Anterior cingulate cortex (tissue), 58 donors: ENCODE data around the gene ATF6B.

Experiments
- DNase-seq, 58 donors: peaks; one replicate each; lab custom pipeline; 2025; lab: John Stamatoyannopoulos, UW

The ATF6B gene

GRCh38 chr6:32127717-32128592 is at the start of gene ATF6B:
ATF6B (minus strand) TSS chr6:32128246; CDS start chr6:32128207, 39 bp downstream.
- peak; percentile 84 to 100 (median 98) for DNase-seq

GRCh38 chr6:32177183-32177787 is 49.2 kb upstream of the ATF6B start:
- peak in 6 of 58 donors; percentile 28 to 63 (median 58) for DNase-seq

GRCh38 chr6:32176476-32177182 is 48.6 kb upstream of the ATF6B start:
- peak in 1 of 58 donors; percentile 38 for DNase-seq

DNA sequence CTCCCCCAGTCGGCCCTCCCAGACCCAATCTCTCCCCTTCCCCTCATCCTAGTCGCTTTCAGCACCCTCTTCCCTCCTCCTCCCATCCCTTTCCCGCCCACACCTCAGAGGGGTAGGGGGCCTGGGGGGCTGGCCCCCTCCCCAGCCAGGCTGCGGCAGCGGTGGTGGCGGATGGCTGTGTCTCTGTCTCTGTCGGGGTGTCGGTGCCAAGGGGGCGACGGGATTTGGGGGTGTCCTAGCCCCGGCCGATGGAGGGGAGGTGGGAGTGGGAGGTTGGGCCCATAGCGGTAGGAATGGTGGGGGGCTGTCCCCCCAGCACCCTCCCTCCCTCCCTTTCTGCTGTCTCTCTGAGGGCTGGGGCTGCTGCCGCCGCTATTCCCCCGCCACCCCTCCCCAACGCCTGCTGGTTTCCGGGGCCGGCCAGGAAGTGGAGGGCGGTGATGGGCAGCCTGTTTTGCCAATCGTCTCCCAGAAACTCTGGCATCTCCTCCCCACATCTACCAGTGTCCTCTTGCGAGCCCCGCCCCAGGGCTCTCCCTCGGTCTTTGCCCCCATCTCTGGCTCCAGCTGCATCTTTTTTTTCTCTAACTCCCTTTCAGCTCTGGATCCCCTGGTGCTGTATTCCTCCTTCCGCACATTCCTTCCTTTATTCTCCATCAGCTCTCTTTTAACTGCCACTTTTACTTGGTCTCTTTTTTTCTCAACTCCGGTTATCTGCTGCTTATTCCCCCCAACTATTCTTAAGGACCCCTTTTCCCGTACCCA is 47.8 kb upstream of the ATF6B start, which contains the start of gene AGPAT1:
TSS of gene AGPAT1 (minus strand) at position 374 of the 765 bp plus-strand sequence. CDS start 4,588 bp downstream, outside the sequence.
- DNase-seq, result peak; percentile 65 to 99 (median 96)

- DNase-seq, result no peak
Observed at GRCh38 chr6:32175322-32175710, 47.3 kb upstream of the ATF6B start.

DNA sequence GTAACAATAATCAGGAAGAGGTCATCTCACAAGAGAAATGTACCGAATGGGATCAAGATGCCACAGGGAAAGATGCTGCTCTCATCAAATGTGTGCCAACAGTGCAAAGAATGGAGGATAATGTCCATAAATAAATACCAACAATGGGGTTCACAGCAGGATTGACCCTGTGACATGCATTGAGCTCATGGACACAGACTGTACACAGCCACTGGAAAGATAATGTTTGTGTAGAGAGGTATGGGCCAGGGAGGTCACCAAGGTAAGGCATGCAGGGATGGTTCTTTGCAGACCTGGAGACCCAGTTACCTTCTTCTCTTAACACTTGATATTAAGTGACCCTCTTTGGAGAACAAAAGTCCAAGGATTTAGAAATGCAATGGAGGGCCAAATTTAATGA is 46.4 kb upstream of the ATF6B start:
- DNase-seq, result no peak

- no peak for DNase-seq
Observed at GRCh38 chr6:32173051-32173727, 45.1 kb upstream of the ATF6B start.

GRCh38 chr6:32171234-32171633 is 43.2 kb upstream of the ATF6B start:
- DNase-seq, result no peak

DNA sequence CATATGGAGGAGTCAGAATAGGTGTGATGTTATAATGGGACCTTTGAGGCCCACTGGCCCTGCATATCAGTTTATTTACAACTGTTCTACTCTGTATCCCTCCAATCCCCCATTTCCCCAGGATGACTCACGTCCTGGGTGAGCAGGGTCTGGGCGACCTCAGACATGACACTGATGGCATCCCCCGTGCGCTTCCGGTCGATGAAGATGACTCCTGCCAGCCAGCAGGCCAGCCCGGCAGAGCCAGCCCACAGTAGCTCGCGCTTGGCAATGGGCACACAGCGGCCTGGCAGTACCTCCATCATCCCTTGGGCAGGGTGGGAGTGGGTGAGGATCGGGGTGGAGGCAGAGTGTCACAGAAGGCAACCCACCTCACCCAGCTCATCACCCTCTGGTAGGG is 42.2 kb upstream of the ATF6B start:
- no peak for DNase-seq

DNA sequence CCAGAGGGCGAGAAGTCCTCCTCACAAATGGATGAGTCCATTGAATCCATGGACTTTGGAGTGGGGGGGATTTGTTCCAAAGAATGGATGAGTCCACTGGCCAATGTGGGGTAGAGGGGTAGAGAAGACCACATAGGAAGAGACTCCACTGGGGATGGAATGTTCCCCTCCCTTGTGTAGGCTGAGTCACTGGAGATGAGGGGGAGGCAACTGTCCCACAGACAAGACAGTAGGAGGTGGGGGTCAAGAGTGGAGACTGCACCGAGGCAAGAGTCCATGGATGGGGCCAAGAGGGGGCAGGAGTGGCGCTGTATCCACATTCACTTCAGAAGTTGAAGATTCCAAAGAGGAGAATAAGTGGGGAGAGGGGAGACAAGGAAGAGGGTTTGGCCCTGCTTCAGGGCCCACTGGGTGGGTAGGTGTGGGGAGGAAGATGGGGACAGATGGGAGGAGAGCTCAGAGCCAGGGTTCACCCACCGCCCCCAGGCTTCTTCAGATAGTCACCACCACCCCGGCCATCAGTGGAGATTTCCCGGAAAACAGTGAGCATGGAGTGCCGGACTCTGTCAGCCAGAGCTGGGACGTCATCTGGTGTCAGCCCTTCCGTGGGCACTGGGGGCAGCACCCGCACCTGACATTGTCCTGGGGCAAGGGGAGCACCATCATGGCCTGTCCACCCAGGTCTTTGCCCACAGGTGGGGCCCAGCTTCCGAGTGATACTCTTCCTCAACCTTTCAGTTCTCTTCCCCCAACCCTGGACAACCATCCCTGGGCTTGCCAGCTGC is 41.0 kb upstream of the ATF6B start:
- DNase-seq, result no peak

DNA sequence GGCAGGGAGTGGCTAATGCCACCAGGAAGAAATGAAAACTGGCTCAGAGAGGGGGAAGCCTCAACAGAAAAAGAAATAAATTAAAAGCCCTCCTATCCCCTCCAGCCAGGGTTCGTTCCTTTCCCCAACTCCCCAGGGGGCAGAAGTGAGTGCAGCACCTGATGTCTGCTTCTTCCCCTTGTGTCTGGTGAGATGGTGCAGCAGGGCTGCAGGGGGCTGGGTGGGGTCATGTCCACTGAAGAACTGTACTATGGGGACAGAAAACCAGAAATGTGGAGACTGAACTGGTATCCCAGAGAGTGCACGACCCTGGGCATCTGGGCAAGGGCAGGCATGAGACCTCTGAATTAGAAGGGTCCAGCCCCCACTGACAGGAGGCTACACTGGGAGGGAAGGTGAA is 40.3 kb upstream of the ATF6B start:
- DNase-seq, result no peak

DNA sequence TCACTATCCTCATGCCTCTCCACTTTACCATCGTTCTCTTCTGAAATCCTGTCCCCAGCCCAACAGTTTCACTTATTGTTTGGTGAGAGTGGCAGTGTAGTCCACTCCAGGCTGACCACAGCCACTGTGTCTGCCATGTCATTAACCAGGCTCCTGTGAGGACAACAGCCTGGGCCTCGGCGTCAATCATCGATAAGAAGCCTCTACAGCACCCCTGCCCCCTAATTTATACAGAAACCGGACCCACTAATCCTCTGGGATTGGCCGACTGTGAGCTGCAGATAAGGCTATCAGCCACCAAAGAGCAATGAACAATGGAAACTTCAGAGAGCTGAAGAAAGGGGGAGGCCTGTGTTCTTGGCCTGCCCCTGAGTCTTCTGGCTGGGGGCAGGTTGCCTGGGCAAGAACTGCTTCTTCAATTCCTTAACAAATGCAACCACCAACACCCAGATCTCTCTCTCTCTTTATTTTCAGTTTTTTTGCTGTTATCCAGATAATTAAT is 39.8 kb upstream of the ATF6B start:
- no peak for DNase-seq

DNA sequence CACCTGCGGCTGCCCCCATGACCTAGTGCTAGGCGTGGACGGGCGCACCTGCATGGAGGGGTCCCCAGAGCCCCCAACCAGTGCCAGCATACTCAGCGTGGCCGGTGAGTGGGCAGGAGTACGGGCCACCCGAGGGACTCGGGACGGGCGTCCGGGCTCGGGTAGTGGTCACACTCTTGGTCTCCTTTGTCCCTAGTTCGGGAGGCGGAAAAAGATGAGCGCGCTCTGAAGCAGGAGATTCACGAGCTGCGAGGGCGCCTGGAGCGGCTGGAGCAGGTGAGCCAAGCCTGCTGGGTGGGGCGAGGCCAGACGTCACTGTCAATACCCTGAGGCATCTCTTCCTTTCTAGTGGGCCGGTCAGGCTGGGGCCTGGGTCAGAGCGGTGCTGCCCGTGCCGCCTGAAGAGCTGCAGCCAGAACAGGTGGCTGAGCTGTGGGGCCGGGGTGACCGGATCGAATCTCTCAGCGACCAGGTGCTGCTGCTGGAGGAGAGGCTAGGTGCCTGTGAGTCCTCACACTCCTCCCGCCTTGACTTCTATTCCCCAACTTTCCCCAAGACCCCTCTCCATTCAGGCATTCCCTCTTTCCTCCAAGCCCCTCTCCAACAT is 39.2 kb upstream of the ATF6B start:
- DNase-seq, result no peak

GRCh38 chr6:32166411-32167061 is 38.5 kb upstream of the ATF6B start:
- DNase-seq, result no peak

- no peak for DNase-seq
Observed at GRCh38 chr6:32164295-32164694, 36.2 kb upstream of the ATF6B start, which contains the start of gene EGFL8. EGFL8 (plus strand) TSS chr6:32164595; CDS start chr6:32166166, 1,571 bp downstream.

DNA sequence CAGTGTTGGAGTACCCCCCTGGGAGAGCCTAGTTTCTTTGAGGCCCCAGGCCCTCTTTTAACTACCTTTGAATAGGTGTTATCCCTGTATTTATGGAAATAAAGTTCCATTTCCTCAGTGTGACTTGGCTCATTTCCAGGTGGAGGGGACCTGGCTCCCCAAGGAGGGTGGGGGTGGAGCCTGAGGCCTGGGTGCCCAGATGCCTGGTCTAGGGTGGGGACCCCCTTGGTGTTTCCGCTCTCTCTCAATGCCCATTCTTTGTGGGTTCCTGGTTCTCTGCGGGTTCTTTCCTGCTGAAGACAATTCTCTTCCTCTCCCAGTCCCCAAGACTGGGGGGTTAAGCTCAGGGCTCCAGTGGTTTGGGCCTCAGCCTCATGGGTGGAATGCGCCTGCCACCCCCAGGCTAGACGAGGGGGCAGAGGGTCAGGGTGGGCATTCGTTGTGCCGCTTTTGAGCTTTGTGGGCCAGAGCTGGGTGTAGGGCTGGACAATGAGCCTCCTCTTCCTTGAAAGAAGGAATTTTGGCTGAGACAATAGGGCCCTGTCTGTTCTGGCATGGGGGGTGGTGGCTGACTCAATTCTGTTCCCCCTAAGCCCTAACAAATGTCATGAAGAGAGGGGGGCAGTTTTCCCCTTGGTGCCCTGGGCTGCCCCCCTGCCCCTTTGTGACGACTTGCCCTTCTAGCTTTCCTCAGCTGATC is 35.7 kb upstream of the ATF6B start:
- DNase-seq, result peak in 1 of 58 donors; percentile 13

DNA sequence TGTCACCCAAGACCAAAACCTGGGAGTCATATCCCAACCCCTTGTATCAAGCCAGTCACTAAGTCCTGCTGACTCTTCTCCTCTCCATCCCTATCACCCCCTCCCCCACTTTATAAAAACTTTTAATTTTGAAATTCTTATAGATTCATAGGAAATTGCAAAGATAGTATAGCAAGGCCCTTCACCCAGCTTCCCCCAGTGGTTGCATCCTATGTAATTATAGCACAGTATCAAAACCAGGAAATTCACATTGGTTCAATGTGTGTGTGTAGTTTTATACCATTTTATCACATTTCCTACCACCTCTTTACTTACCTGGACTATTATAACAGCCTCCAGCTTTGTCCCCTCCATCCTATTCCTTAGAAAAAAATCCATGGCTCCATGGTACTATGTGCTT is 30.0 kb upstream of the ATF6B start:
- no peak for DNase-seq
